ENCODE measurements around the gene RHO. TPM values are rescaled to one million over a fixed set of nuclear protein-coding genes. Genes with fewer than 3 reads are reported as not detected.
"Not testable (repeated sequence)": the region's sequence is repeated elsewhere in the genome, so short reads cannot be mapped to it uniquely, and the experiment has no call there.

The RHO gene
- total RNA-seq (2022) (not detected in 2 replicates), Bru-seq, nascent RNA (not detected), BruChase-seq, experiment 1, labeled RNA remaining after a 6-hour chase (percentile 27 among the genes with signal in this experiment), BruChase-seq, experiment 2, labeled RNA remaining after a 2-hour chase (not detected)
- long read RNA-seq = 0 reads

DNA sequence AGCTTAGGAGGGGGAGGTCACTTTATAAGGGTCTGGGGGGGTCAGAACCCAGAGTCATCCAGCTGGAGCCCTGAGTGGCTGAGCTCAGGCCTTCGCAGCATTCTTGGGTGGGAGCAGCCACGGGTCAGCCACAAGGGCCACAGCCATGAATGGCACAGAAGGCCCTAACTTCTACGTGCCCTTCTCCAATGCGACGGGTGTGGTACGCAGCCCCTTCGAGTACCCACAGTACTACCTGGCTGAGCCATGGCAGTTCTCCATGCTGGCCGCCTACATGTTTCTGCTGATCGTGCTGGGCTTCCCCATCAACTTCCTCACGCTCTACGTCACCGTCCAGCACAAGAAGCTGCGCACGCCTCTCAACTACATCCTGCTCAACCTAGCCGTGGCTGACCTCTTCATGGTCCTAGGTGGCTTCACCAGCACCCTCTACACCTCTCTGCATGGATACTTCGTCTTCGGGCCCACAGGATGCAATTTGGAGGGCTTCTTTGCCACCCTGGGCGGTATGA lies at the start of gene RHO:
RHO (plus strand) TSS at position 51 of the 512 bp plus-strand sequence; CDS start at position 146, 95 bp downstream.
- H3K36me3 Mint-ChIP-seq (ENCODE audit: insufficient read depth, unreplicated experiment) = no peaks in the 10 kb centered on the region
- no peak within 1 kb of the TSS for H3K27ac Mint-ChIP-seq (ENCODE audit: low read depth, unreplicated experiment)
- H3K4me1 Mint-ChIP-seq (ENCODE audit: insufficient read depth, unreplicated experiment) = no peaks in the 10 kb centered on the region
- POLR2A ChIA-PET = no interaction called here
- no TSS peak for BruUV-seq (replicated peaks)
- H3K9me3 Mint-ChIP-seq (ENCODE audit: unreplicated experiment) = no peaks in the 10 kb centered on the region
- H3K27me3 Mint-ChIP-seq (ENCODE audit: insufficient read depth, unreplicated experiment) = no peaks in the 10 kb centered on the region
- TF ChIP-seq, protein P1, sequence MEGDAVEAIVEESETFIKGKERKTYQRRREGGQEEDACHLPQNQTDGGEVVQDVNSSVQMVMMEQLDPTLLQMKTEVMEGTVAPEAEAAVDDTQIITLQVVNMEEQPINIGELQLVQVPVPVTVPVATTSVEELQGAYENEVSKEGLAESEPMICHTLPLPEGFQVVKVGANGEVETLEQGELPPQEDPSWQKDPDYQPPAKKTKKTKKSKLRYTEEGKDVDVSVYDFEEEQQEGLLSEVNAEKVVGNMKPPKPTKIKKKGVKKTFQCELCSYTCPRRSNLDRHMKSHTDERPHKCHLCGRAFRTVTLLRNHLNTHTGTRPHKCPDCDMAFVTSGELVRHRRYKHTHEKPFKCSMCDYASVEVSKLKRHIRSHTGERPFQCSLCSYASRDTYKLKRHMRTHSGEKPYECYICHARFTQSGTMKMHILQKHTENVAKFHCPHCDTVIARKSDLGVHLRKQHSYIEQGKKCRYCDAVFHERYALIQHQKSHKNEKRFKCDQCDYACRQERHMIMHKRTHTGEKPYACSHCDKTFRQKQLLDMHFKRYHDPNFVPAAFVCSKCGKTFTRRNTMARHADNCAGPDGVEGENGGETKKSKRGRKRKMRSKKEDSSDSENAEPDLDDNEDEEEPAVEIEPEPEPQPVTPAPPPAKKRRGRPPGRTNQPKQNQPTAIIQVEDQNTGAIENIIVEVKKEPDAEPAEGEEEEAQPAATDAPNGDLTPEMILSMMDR (IDR thresholded peaks at IDR 0.05; ENCODE audit: unreplicated experiment) = no peak
- no peak for DNase-seq (ENCODE audit: unreplicated experiment)
- intact Hi-C loops (cut with micrococcal nuclease) = no loop called here
- no peak within 1 kb of the TSS for H3K4me3 Mint-ChIP-seq (ENCODE audit: unreplicated experiment)
- CTCF ChIA-PET = no interaction called here

DNA sequence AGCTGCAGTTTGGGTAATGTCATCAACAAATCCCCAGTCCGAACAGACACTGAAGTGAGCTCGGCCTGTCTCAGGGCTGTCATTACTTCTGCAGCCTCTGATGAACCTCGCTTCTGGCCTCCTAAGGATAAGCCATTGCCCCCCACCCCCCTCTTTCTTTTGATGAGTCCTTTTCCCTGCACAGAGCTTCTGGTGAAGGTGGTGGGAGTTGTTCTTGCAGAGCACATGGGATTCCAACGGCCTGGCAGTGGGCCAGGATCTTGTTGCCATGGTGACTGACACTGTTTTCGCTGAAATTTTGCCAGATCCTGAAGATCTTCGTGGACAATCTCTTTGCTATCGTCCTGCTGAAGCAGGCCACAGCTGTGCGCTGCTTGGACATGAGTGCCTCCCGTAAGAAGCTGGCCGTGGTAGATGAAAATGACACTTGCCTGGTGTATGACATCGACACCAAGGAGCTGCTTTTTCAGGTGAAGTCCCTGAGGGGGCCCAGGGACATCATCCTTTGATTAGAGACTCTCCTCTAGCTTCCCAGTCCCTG lies 47.1 kb upstream of the RHO start:
- H3K9me3 Mint-ChIP-seq (ENCODE audit: unreplicated experiment); H3K27me3 Mint-ChIP-seq (ENCODE audit: insufficient read depth, unreplicated experiment); BruUV-seq (replicated peaks); intact Hi-C loops (cut with micrococcal nuclease): not testable (repeated sequence)
- ChIA-PET CTCF (interaction anchor here (0.6 to 2.6 kb wide), 9 partner anchors 9 to 455 kb away, joined by 3 to 14 read pairs (median 4); no protein-coding TSS in a partner anchor), POLR2A (interaction anchor here (0.6 to 4.8 kb wide), 9 partner anchors 9 to 165 kb away, joined by 3 to 25 read pairs (median 6); partner anchors contain the start of genes IFT122 and MBD4)
- H3K4me3 Mint-ChIP-seq (ENCODE audit: unreplicated experiment) = peak overlapping the region; percentile 8
- peaks cover 41% of the 10 kb centered on the region for H3K36me3 Mint-ChIP-seq (ENCODE audit: insufficient read depth, unreplicated experiment)
- H3K4me1 Mint-ChIP-seq (ENCODE audit: insufficient read depth, unreplicated experiment) = peaks cover 50% of the 10 kb centered on the region
- peak overlapping the region; percentile 74 for H3K27ac Mint-ChIP-seq (ENCODE audit: low read depth, unreplicated experiment)
- peak; percentile 39 for DNase-seq (ENCODE audit: unreplicated experiment)

DNA sequence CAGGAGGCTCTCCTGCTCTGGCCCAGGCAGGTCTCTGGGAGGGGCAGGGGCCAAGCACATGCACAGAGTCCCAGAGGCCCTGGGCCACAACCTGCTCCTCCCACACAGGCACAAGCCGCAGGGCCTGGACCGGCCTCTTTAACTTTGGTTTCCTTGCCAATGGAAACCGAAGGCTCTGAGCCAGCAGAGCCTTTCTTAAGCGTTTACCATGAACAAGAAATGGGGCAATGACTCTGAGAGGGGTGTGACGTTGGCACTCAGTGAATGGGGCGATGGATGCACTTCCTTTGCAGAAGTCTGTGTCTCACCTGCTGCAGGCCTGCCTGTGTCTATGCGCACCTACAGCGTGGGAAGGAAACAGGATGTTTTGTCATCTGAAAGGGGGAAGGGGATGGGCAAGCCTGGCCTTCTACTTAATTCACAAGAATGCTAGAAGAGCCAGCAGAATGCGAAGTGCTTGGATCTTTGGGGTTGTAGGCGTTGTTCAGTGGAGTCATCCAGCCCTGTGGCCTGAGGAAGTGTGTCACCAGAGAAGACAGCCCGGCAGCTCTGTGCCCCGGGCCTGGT lies 46.6 kb upstream of the RHO start:
- Mint-ChIP-seq H3K27ac (ENCODE audit: low read depth, unreplicated experiment) (peak overlapping the region; percentile 74), H3K9me3 (ENCODE audit: unreplicated experiment) (no peaks in the 10 kb centered on the region), H3K36me3 (ENCODE audit: insufficient read depth, unreplicated experiment) (peaks cover 36% of the 10 kb centered on the region), H3K4me1 (ENCODE audit: insufficient read depth, unreplicated experiment) (peaks cover 55% of the 10 kb centered on the region), H3K4me3 (ENCODE audit: unreplicated experiment) (peak overlapping the region; percentile 8), H3K27me3 (ENCODE audit: insufficient read depth, unreplicated experiment) (no peaks in the 10 kb centered on the region)
- TF ChIP-seq, protein P1 (IDR thresholded peaks at IDR 0.05; ENCODE audit: unreplicated experiment) = no peak
- POLR2A ChIA-PET = interaction anchor here (0.6 to 4.8 kb wide), 9 partner anchors 9 to 166 kb away, joined by 3 to 25 read pairs (median 6); partner anchors contain the start of genes IFT122 and MBD4
- CTCF ChIA-PET = interaction anchor here (1.0 to 2.6 kb wide), 4 partner anchors 8 to 455 kb away, joined by 3 to 14 read pairs (median 4); no protein-coding TSS in a partner anchor
- BruUV-seq (replicated peaks) = no TSS peak
- DNase-seq (ENCODE audit: unreplicated experiment) = peak; percentile 99
- intact Hi-C loops (cut with micrococcal nuclease) = no loop called here

DNA sequence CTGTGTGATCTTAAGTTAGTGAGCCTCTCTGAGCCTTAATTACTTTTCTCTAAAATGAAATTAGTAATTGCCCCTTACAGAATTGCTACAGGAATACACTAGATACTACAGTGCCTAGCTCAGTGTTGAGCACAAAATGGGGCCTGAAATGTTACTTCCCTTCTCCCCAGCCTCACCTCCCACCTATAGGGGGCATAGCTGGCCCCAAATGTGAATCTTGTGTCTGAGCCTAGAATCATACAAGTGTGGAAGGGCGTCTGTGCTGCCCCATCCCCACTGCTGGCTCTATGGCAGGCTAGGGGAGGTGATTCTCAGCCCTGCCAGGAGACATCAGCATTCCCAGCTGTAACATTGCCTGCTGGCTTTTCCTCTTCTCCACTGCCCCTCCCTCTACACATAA lies 45.7 kb upstream of the RHO start:
- H3K4me3 Mint-ChIP-seq (ENCODE audit: unreplicated experiment) = no peak overlapping the region
- H3K9me3 Mint-ChIP-seq (ENCODE audit: unreplicated experiment) = no peaks in the 10 kb centered on the region
- peaks cover 28% of the 10 kb centered on the region for H3K36me3 Mint-ChIP-seq (ENCODE audit: insufficient read depth, unreplicated experiment)
- intact Hi-C loops (cut with micrococcal nuclease) = no loop called here
- TF ChIP-seq, protein P1 (IDR thresholded peaks at IDR 0.05; ENCODE audit: unreplicated experiment) = no peak
- BruUV-seq (replicated peaks) = no TSS peak
- ChIA-PET CTCF (interaction anchor here (0.6 to 1.3 kb wide), 4 partner anchors 18 to 347 kb away, joined by 3 to 5 read pairs (median 3); no protein-coding TSS in a partner anchor), POLR2A (interaction anchor here (3.5 to 4.8 kb wide), 2 partner anchors 21 to 41 kb away, joined by 12 to 25 read pairs; partner anchors contain the start of genes IFT122 and MBD4)
- no peaks in the 10 kb centered on the region for H3K27me3 Mint-ChIP-seq (ENCODE audit: insufficient read depth, unreplicated experiment)
- no peak for DNase-seq (ENCODE audit: unreplicated experiment)
- H3K27ac Mint-ChIP-seq (ENCODE audit: low read depth, unreplicated experiment) = peak overlapping the region; percentile 74
- peaks cover 55% of the 10 kb centered on the region for H3K4me1 Mint-ChIP-seq (ENCODE audit: insufficient read depth, unreplicated experiment)
